A204.1 (cell line): ENCODE results near the gene MEX3B.
"Not testable (repeated sequence)": the region's sequence is repeated elsewhere in the genome, so short reads cannot be mapped to it uniquely, and the experiment has no call there.

Experiments used
- FAIRE-seq: peaks from 2 replicates; lab custom pipeline; 2012; peaks lifted over from hg19 to GRCh38; lab: Jason Lieb, UNC

MEX3B gene

DNA sequence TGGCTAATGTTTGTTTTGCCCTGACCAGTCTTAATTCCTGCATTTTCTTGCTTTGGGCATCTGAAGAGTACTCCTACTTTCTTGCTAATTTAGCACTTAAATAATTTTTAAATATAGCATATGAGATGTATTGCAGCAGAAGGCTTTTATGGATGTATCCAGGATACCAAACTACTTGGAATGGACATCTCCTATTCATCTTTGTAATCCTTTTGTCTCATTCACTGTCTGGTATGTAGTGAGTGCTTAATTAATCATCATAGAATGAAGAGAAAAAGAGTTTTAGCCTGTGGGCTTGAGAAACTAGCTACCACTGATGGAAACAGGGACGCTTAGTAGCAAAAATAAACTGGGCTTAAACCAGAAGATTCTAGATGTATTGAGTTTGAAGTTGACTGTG, 40.6 kb downstream of the MEX3B start:
- FAIRE-seq = no peak

DNA sequence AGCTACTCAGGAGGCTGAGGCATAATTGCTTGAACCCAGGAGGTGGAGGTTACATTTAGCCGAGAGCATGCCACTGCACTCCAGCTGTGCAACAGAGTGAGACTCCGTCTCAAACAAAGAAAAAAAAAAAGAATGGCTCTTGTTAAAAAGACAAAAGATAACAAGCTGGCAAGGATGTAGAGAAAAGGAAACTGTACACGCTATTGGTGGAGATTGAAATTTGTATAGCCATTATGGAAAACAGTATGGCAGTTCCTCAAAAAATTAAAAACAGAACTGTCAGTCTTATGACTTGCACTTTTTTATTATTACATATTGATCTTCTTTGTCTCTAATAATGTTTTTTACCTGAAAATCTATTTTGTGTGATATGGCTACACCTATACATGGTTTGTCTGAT, 41.9 kb downstream of the MEX3B start:
- no peak for FAIRE-seq

DNA sequence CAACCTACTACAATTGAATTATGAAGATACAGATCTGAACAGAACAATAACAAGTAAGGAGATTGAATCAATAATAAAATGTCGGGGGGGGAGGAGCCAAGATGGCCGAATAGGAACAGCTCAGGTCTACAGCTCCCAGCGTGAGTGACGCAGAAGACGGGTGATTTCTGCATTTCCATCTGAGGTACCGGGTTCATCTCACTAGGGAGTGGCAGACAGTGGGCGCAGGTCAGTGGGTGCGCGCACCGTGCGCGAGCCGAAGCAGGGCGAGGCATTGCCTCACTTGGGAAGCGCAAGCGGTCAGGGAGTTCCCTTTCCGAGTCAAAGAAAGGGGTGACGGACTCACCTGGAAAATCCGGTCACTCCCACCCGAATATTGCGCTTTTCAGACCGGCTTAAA, 50.7 kb downstream of the MEX3B start:
- not testable (repeated sequence) for FAIRE-seq

DNA sequence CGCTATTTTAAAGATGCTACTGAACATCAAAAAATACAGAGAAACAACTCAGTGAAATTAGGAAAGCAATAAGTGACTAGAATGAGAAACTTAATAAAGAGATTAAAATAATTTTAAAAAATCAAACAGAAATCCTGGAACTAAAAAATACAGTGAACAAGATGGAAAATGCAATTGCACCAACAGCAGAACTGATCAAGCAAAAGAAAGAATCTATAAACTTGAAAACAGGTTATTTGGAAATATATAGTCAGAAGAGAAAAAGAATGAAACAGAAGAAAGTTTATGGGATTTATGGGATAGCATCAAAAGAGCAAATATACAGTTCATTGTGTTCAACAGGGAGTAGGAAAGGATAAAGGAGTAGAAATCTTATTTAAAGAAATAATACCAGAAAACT, 53.3 kb downstream of the MEX3B start:
- no peak for FAIRE-seq
